GM12864 (cell line): Measurements from ENCODE around the gene WDR45.

Source experiments
- DNase-seq: peaks from one replicate; pipeline ENCODE4 v3.0.0-alpha.2; 2011; ENCODE audit warnings: low read depth
- H3K4me3 ChIP-seq: 2 replicates; pipeline ENCODE4 v1.5.1; 2011; ENCODE audit warnings: mild to moderate bottlenecking, low read depth, low read length, control low read depth
- TF ChIP-seq, protein P1 (sequence below): IDR thresholded peaks from 2 replicates; pipeline ENCODE4 v1.5.1; 2011; ENCODE audit warnings: low read depth, mild to moderate bottlenecking, moderate library complexity, low read length, control low read depth, inconsistent platforms; ENCODE audit errors: missing control alignments

Gene WDR45

DNA sequence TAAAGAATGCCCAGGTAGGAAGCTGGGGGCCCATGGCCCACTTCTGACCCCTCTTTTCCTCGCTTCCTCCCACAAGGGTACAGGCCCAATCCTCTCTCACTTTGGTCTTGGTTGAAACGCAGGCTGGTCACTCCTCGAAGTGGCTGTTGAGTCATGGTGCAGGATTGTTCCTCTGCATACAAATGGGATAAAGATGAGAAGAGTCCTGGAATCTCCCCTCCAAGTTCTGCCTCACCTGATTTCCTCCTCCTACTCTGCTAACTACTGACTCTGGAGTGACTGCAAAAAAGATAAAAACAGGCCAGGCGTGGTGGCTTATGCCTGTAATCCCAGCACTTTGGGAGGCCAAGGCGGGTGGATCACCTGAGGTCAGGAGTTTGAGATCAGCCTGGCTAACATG, 1.7 kb downstream of the WDR45 start:
- no peak for DNase-seq
- TF ChIP-seq, protein P1, sequence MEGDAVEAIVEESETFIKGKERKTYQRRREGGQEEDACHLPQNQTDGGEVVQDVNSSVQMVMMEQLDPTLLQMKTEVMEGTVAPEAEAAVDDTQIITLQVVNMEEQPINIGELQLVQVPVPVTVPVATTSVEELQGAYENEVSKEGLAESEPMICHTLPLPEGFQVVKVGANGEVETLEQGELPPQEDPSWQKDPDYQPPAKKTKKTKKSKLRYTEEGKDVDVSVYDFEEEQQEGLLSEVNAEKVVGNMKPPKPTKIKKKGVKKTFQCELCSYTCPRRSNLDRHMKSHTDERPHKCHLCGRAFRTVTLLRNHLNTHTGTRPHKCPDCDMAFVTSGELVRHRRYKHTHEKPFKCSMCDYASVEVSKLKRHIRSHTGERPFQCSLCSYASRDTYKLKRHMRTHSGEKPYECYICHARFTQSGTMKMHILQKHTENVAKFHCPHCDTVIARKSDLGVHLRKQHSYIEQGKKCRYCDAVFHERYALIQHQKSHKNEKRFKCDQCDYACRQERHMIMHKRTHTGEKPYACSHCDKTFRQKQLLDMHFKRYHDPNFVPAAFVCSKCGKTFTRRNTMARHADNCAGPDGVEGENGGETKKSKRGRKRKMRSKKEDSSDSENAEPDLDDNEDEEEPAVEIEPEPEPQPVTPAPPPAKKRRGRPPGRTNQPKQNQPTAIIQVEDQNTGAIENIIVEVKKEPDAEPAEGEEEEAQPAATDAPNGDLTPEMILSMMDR, result no peak
- H3K4me3 ChIP-seq, result no peak overlapping the region

DNA sequence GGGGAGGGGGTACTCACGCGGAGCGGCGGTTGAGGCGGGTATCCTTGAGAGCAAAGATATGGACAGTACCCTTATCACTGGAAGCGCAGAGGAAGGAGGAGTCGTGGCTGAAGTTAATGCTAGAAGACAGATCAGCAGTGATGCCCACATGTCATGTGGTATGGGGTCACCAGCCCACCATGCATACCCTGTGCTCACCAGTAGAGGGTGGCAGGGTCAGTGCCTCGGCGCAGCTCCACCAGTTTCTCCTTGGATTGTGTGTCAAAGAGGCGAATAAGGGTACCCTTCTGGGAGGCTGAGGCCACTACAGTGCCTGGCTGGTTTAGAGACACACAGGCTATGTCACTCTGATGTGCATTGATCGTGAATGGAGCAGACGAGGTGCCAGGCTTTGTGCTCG, 4.3 kb downstream of the WDR45 start:
- H3K4me3 ChIP-seq, result no peak overlapping the region
- TF ChIP-seq, protein P1, result peak; percentile 17

DNA sequence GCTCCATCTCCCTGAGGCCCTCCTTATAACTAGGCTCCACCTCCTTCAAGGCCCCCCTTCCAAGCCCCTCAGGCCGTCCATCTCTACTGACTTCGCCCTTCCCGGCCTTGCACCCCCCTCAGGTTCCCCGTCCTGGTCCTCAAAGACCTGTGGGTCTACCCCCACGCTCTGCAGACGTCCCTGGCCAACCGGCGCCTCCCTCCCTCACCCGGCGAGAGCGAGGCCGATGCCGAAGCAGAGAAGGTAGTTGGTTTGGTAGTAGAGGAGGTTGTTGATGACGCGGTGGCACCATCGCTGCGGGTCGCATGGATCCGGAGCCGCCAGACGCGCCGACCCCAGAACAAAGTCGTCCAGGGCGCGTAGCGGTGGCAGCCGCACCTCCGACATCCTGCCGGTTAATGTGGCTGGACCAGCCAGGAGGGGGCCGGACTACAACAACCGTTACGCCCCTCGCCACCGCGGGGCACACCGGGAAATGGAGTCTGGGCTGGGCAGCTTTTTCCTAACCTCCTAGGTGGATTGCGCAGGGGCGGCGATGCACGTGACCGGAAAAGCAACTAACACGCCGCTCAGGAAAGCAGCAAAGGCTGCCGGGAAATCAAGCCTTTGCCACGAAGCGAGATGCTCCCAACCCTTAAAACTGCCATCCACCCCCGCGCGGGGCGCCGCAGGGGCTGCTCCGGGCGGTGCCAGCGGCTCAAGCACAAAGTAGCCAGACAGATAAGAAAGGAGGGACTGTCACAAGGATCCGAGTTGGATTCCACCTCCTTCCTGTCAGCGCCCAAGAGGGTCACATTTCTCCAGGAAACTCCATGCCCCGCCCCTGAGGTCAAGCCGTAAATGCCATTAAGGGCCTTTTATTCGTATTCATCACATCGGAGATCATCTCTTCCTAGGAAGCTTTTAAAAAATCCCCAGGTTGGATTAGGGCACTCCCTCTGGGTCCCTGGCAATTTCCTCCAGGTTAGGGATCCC, 5.8 kb downstream of the WDR45 start, which contains the start of gene PRAF2:
PRAF2 (minus strand) TSS at position 402 of the 975 bp plus-strand sequence; CDS start at position 387, 15 bp downstream.
- TF ChIP-seq, protein P1, result no peak
- DNase-seq, result peak; percentile 75
- H3K4me3 ChIP-seq, result peak within 1 kb of the TSS; percentile 65

More for the DNA sequence above, 4.3 kb downstream of the WDR45 start:
- no peak for DNase-seq

DNA sequence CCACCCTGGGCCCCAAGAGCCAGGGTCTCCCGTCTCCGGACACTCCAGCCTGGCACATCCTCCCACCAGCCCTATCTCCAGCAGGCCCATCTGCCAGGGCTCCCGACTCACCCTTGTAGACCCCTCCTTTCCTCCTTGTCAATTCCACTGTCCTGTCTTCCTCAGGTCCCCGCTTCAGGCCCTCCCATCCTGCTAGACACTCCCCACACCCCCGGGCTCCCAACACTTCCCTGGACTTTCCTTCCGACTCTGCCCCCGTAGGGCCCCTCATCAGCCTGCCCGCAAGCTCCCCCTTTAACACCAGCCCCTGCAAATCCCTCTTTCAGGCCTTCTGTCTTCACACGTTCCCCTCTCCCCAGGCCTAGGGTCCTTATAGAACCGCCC, 7.0 kb downstream of the WDR45 start:
- H3K4me3 ChIP-seq, result no peak overlapping the region
- no peak for DNase-seq
- TF ChIP-seq, protein P1, result no peak

DNA sequence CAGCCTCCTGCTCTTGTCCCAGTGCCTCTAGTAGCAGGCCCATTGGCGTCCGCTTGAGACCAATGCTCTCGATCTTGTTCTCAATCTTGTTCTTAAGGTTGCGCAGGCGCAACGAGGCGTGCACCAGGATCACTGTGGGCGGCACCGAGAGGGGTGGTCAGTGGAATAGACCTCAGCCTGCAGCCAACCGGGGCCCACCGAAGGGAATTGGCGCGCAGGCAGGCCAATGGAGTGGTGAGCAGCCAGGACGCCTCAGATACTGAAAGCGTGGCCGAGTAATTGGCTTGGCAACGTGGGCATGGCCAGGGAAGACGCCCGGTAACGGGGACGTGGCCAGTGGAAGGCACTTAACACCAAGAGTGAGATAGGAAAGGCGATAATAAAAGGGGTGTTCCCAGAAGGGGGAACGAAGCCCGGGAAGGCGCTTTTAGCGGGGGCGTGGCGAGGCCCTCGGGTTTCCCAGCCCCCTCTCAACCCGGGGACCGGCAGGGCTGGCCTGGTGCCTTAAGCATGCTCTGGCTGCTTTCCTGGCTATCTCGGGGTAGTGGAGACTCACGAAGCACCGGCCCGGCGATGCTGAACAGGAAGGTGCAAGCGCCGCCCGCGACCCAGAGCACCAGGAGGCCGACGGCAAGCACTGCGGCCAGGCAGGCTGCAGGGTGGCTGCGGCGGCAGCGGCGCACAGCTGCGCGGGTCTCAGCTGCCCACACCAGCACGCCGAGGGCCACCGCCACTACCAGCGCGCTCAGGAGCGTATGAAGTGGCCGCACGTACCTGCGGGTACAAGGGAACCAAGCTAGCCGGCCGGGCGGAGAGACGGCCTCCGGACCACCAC, 7.6 kb downstream of the WDR45 start:
- DNase-seq, result no peak
- H3K4me3 ChIP-seq, result no peak overlapping the region
- TF ChIP-seq, protein P1, result no peak

DNA sequence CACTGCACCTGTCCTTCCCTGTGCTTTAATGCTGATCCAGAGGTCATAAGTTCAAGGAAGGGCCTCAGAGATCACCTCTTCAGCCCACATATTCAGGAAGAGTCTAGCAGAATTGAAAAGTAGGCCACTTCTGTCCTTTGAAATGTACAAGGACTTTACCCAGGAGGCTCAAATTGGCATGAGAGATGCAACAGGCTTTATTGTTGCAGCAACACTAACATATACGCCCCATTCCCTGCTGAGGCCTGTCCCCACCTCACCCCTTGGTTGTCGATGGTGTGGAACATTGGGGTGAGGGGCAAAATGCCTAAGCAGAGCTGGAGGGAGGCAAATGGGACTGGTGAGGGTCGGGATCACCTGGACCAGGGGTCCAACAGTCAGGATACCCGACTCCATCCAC, 8.7 kb downstream of the WDR45 start:
- H3K4me3 ChIP-seq, result no peak overlapping the region
- TF ChIP-seq, protein P1, result no peak
- DNase-seq, result no peak
